MM.1S (cell line): ENCODE measurements around the gene CHKB.

Experiments
- DNase-seq: peaks from one replicate; pipeline ENCODE4 v3.0.0-alpha.2; 2015
- H2AFZ ChIP-seq: fragments of 300-600 bp; sonication (generic); 2 replicates; pipeline ENCODE4 v1.6.0; 2016; ENCODE audit warnings: antibody characterized with exemption, low read length
- H3F3A ChIP-seq: fragments of 300-600 bp; sonication (generic); 2 replicates; pipeline ENCODE4 v1.6.1; 2016; ENCODE audit warnings: mild to moderate bottlenecking, antibody characterized with exemption, low read length, moderate library complexity, mixed read lengths; ENCODE audit not compliant: insufficient read depth
- H3K27ac ChIP-seq: fragments of 300-600 bp; sonication (generic); 2 replicates; pipeline ENCODE4 v1.5.1; 2016; ENCODE audit warnings: mild to moderate bottlenecking, low read length
- H3K27me3 ChIP-seq: fragments of 300-600 bp; sonication (generic); replicated peaks from 2 replicates; pipeline ENCODE4 v1.6.0; 2016; ENCODE audit warnings: low read length; ENCODE audit not compliant: insufficient read depth
- H3K36me3 ChIP-seq: fragments of 300-600 bp; sonication (generic); replicated peaks from 2 replicates; pipeline ENCODE4 v1.6.1; 2016; ENCODE audit warnings: mild to moderate bottlenecking, low read length, mixed read lengths; ENCODE audit not compliant: insufficient read depth
- H3K4me1 ChIP-seq: fragments of 300-600 bp; sonication (generic); 2 replicates; pipeline ENCODE4 v1.6.1; 2016; ENCODE audit warnings: low read length, mixed read lengths
- H3K4me2 ChIP-seq: fragments of 300-600 bp; sonication (generic); 2 replicates; pipeline ENCODE4 v1.6.0; 2016; ENCODE audit warnings: low read depth, low read length
- H3K4me3 ChIP-seq: fragments of 300-600 bp; sonication (generic); 2 replicates; pipeline ENCODE4 v1.5.1; 2016; ENCODE audit warnings: low read length, mixed read lengths
- H3K79me2 ChIP-seq: fragments of 300-600 bp; sonication (generic); 2 replicates; pipeline ENCODE4 v1.6.1; 2016; ENCODE audit warnings: mixed run types, low read length, mixed read lengths
- H3K9ac ChIP-seq: fragments of 300-600 bp; sonication (generic); 2 replicates; pipeline ENCODE4 v1.6.1; 2016; ENCODE audit warnings: low read length, mixed read lengths
- H3K9me2 ChIP-seq: fragments of 300-600 bp; sonication (generic); replicated peaks from 2 replicates; pipeline ENCODE4 v1.6.1; 2016; ENCODE audit warnings: mild to moderate bottlenecking, low read length, mixed read lengths; ENCODE audit not compliant: insufficient read depth
- H3K9me3 ChIP-seq: fragments of 300-600 bp; sonication (generic); replicated peaks from 2 replicates; pipeline ENCODE4 v1.6.1; 2016; ENCODE audit warnings: mild to moderate bottlenecking, low read length, mixed read lengths; ENCODE audit not compliant: insufficient read depth
- H4K20me1 ChIP-seq: fragments of 300-600 bp; sonication (generic); 2 replicates; pipeline ENCODE4 v1.6.1; 2016; ENCODE audit warnings: mild to moderate bottlenecking, low read length, moderate library complexity, mixed read lengths; ENCODE audit not compliant: insufficient read depth
- EZH2 ChIP-seq: fragments of 300-600 bp; sonication (generic); optimal IDR thresholded peaks from 2 replicates; pipeline ENCODE3; 2017; ENCODE audit warnings: low read depth, mild to moderate bottlenecking, antibody characterized with exemption, low read length, mixed read lengths
- EZH2phosphoT487 ChIP-seq: fragments of 300-600 bp; sonication (generic); IDR thresholded peaks from 2 replicates; pipeline ENCODE4 v1.6.1; 2018; ENCODE audit warnings: antibody characterized with exemption, low read length
- TF ChIP-seq, protein P1 (sequence below): fragments of 300-600 bp; sonication (generic); IDR thresholded peaks from 2 replicates; pipeline ENCODE4 v1.5.1; 2016; ENCODE audit warnings: antibody characterized with exemption, low read length, mixed read lengths

The CHKB gene

DNA sequence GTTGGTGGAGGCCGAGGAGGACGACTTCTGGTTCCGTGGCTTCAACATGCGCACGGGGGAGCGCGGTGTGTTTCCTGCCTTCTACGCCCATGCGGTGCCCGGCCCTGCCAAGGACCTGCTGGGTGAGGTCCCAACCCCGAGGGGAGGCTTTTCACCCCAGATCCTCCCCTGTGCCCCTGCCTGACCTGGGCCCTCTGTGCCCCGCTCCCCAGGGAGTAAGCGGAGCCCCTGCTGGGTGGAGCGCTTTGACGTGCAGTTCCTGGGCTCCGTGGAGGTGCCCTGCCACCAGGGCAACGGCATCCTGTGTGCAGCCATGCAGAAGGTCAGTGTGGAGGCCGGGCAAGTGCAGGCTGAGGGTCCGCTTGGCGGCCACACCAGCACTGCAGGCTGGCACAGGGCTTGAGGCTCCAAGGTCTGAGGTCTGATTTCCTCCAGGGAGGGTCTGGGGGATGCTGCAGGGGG is 23.0 kb upstream of the CHKB start:
- Histone ChIP-seq H3K27me3 (peaks cover 91% of the 10 kb centered on the region), H3K4me2 (no peak overlapping the region)

DNA sequence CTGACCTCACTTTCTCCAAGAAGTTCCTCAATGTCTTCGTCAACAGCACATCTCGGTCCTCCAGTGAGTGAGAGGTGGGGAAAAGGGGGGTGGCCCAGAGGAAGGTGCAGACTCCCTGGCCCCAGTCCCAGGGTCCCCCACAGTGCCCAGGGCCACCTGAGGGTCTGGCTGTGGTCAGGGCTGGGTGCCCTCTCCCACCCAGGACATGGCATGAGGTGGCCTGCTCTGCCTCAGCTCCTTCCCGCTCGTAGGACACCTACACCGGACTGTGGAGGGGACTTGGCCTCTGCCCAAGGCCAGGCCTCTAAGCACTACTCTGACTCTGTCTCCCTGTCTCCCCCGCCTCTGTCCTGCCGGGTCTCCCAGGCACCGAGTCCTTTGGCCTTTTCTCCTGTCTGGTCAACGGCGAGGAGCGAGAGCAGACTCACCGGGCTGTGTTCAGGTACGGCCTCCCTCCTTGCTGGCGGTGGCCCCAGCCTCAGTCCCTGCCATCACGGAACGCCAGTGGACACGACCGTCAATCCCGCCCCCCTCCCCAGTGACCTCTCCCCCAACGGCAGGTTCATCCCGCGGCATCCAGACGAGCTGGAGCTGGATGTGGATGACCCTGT is 22.5 kb upstream of the CHKB start:
- no peaks in the 10 kb centered on the region for H3K9me3 ChIP-seq
- H3K4me3 ChIP-seq = no peak overlapping the region
- no peak overlapping the region for H3K9ac ChIP-seq
- H3F3A ChIP-seq = no peaks in the 10 kb centered on the region
- H3K9me2 ChIP-seq = no peaks in the 10 kb centered on the region
- no peak overlapping the region for H2AFZ ChIP-seq
- no peak for DNase-seq
- H3K36me3 ChIP-seq = no peaks in the 10 kb centered on the region
- H3K4me2 ChIP-seq = no peak overlapping the region
- H3K27me3 ChIP-seq = peaks cover 86% of the 10 kb centered on the region
- no peaks in the 10 kb centered on the region for H3K79me2 ChIP-seq
- TF ChIP-seq, protein P1, sequence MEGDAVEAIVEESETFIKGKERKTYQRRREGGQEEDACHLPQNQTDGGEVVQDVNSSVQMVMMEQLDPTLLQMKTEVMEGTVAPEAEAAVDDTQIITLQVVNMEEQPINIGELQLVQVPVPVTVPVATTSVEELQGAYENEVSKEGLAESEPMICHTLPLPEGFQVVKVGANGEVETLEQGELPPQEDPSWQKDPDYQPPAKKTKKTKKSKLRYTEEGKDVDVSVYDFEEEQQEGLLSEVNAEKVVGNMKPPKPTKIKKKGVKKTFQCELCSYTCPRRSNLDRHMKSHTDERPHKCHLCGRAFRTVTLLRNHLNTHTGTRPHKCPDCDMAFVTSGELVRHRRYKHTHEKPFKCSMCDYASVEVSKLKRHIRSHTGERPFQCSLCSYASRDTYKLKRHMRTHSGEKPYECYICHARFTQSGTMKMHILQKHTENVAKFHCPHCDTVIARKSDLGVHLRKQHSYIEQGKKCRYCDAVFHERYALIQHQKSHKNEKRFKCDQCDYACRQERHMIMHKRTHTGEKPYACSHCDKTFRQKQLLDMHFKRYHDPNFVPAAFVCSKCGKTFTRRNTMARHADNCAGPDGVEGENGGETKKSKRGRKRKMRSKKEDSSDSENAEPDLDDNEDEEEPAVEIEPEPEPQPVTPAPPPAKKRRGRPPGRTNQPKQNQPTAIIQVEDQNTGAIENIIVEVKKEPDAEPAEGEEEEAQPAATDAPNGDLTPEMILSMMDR = no peak
- TF ChIP-seq EZH2phosphoT487 = no peak
- no peak for TF ChIP-seq EZH2
- no peak overlapping the region for H3K27ac ChIP-seq
- no peaks in the 10 kb centered on the region for H4K20me1 ChIP-seq
- no peaks in the 10 kb centered on the region for H3K4me1 ChIP-seq

More for the DNA sequence above, 23.0 kb upstream of the CHKB start:
- Histone ChIP-seq H2AFZ (no peak overlapping the region), H3K79me2 (no peaks in the 10 kb centered on the region), H3K9ac (no peak overlapping the region), H3K4me1 (no peaks in the 10 kb centered on the region), H3K27ac (no peak overlapping the region), H3K9me3 (no peaks in the 10 kb centered on the region), H3K9me2 (no peaks in the 10 kb centered on the region), H3K36me3 (no peaks in the 10 kb centered on the region), H4K20me1 (no peaks in the 10 kb centered on the region), H3K4me3 (no peak overlapping the region), H3F3A (no peaks in the 10 kb centered on the region)
- DNase-seq = no peak
- no peak for TF ChIP-seq EZH2phosphoT487
- TF ChIP-seq, protein P1 = no peak
- TF ChIP-seq EZH2 = no peak

DNA sequence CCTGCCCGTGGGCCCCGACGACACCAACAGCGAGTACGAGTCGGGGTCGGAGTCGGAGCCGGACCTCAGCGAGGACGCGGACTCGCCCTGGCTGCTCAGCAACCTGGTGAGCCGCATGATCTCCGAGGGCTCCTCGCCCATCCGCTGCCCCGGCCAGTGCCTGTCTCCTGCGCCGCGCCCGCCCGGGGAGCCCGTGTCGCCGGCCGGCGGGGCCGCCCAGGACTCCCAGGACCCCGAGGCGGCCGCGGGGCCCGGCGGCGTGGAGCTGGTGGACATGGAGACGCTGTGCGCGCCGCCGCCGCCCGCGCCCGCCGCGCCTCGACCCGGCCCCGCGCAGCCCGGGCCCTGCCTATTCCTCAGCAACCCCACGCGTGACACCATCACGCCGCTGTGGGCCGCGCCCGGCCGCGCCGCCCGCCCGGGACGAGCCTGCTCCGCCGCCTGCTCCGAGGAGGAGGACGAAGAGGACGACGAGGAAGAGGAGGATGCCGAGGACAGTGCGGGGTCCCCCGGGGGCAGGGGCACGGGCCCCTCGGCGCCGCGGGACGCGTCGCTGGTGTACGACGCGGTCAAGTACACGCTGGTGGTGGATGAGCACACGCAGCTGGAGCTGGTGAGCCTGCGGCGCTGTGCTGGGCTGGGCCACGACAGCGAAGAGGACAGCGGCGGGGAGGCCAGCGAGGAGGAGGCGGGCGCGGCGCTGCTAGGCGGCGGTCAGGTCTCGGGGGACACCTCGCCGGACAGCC is 21.8 kb upstream of the CHKB start:
- TF ChIP-seq EZH2phosphoT487 (no peak), EZH2 (no peak)
- TF ChIP-seq, protein P1 = no peak
- no peaks in the 10 kb centered on the region for H3K9me3 ChIP-seq
- no peak overlapping the region for H3K4me3 ChIP-seq
- no peak overlapping the region for H3K4me2 ChIP-seq
- no peak overlapping the region for H3K9ac ChIP-seq
- H4K20me1 ChIP-seq = no peaks in the 10 kb centered on the region
- H3K79me2 ChIP-seq = no peaks in the 10 kb centered on the region
- no peaks in the 10 kb centered on the region for H3F3A ChIP-seq
- no peak overlapping the region for H3K27ac ChIP-seq
- H3K4me1 ChIP-seq = no peaks in the 10 kb centered on the region
- H3K27me3 ChIP-seq = peaks cover 84% of the 10 kb centered on the region
- H3K36me3 ChIP-seq = no peaks in the 10 kb centered on the region
- H3K9me2 ChIP-seq = no peaks in the 10 kb centered on the region
- DNase-seq = no peak
- H2AFZ ChIP-seq = no peak overlapping the region
